HG03139 (cell line): ENCODE data around the gene CFAP43.

ENCODE experiments used
- ATAC-seq: cut with Tn5 transposase; IDR thresholded peaks from one replicate; pipeline ENCODE4 v1.9.1; 2021; ENCODE audit not compliant: unreplicated experiment

The CFAP43 gene

GRCh38 chr10:104144931-104145330, 87.2 kb downstream of the CFAP43 start:
- no peak for ATAC-seq

GRCh38 chr10:104143829-104144228, 88.3 kb downstream of the CFAP43 start:
- ATAC-seq, result no peak

GRCh38 chr10:104142081-104142480, 90.1 kb downstream of the CFAP43 start:
- no peak for ATAC-seq

GRCh38 chr10:104139221-104139620, 92.9 kb downstream of the CFAP43 start:
- no peak for ATAC-seq

- ATAC-seq, result no peak
Observed at GRCh38 chr10:104138131-104138530, 94.0 kb downstream of the CFAP43 start.

GRCh38 chr10:104130041-104130440, 102.1 kb downstream of the CFAP43 start:
- no peak for ATAC-seq

- no peak for ATAC-seq
Observed at GRCh38 chr10:104128214-104128613, 104.0 kb downstream of the CFAP43 start.

- no peak for ATAC-seq
Observed at GRCh38 chr10:104127411-104127810, 104.8 kb downstream of the CFAP43 start.

GRCh38 chr10:104123397-104123796, 108.8 kb downstream of the CFAP43 start:
- no peak for ATAC-seq

- no peak for ATAC-seq
Observed at GRCh38 chr10:104122225-104123107, 109.7 kb downstream of the CFAP43 start.

- ATAC-seq, result peak; percentile 92
Observed at GRCh38 chr10:104121485-104122224, 110.5 kb downstream of the CFAP43 start, which contains the start of gene SFR1. TSS of gene SFR1 (plus strand) at chr10:104122171. CDS start at chr10:104122184, 13 bp downstream.

GRCh38 chr10:104120903-104121484, 111.2 kb downstream of the CFAP43 start:
- peak; percentile 17 for ATAC-seq

- no peak for ATAC-seq
Observed at GRCh38 chr10:104120512-104120902, 111.7 kb downstream of the CFAP43 start.

GRCh38 chr10:104119996-104120395, 112.2 kb downstream of the CFAP43 start:
- no peak for ATAC-seq

GRCh38 chr10:104117839-104118323, 114.3 kb downstream of the CFAP43 start:
- no peak for ATAC-seq

GRCh38 chr10:104113376-104113956, 118.7 kb downstream of the CFAP43 start:
- no peak for ATAC-seq

GRCh38 chr10:104109908-104110662, 122.1 kb downstream of the CFAP43 start:
- ATAC-seq, result peak; percentile 88

GRCh38 chr10:104104926-104105325, 127.2 kb downstream of the CFAP43 start:
- no peak for ATAC-seq

GRCh38 chr10:104104418-104104817, 127.7 kb downstream of the CFAP43 start:
- ATAC-seq, result no peak

- ATAC-seq, result no peak
Observed at GRCh38 chr10:104103956-104104355, 128.2 kb downstream of the CFAP43 start.
